Stimulated activated CD8-positive, alpha-beta memory T cell treated with anti-CD3 and anti-CD28 coated beads, Interleukin-2, amount 100 ng/mL, for 1 hour (primary cell): Measurements from ENCODE around the gene CACNB2.

Experiments used
- DNase-seq, 2 donors: peaks; one replicate each; pipeline ENCODE4 v3.0.0-alpha.2; 2020; ENCODE audit warnings: low read depth in 2 of 2

CACNB2 gene

GRCh38 chr10:18334116-18334867, 194.1 kb downstream of the CACNB2 start:
- no peak for DNase-seq

- DNase-seq, result no peak
Measured at GRCh38 chr10:18340496-18341051, 200.3 kb downstream of the CACNB2 start.

GRCh38 chr10:18341055-18341454, 200.8 kb downstream of the CACNB2 start:
- no peak for DNase-seq

- no peak for DNase-seq
Measured at GRCh38 chr10:18343573-18343972, 203.3 kb downstream of the CACNB2 start.

GRCh38 chr10:18345308-18345707, 205.1 kb downstream of the CACNB2 start:
- no peak for DNase-seq

- no peak for DNase-seq
Measured at GRCh38 chr10:18350340-18350739, 210.1 kb downstream of the CACNB2 start.

GRCh38 chr10:18351421-18351820, 211.2 kb downstream of the CACNB2 start:
- no peak for DNase-seq

- no peak for DNase-seq
Measured at GRCh38 chr10:18352175-18352574, 212.0 kb downstream of the CACNB2 start.

GRCh38 chr10:18359812-18360211, 219.6 kb downstream of the CACNB2 start:
- no peak for DNase-seq

- DNase-seq, result no peak
Measured at GRCh38 chr10:18362892-18363291, 222.7 kb downstream of the CACNB2 start.

- DNase-seq, result no peak
Measured at GRCh38 chr10:18364987-18365775, 225.0 kb downstream of the CACNB2 start.

GRCh38 chr10:18367840-18368239, 227.6 kb downstream of the CACNB2 start:
- no peak for DNase-seq

- DNase-seq, result no peak
Measured at GRCh38 chr10:18368273-18368672, 228.0 kb downstream of the CACNB2 start.

- no peak for DNase-seq
Measured at GRCh38 chr10:18368682-18369081, 228.5 kb downstream of the CACNB2 start.

- no peak for DNase-seq
Measured at GRCh38 chr10:18369859-18370473, 229.7 kb downstream of the CACNB2 start.

GRCh38 chr10:18376650-18377049, 236.4 kb downstream of the CACNB2 start:
- DNase-seq, result no peak

- no peak for DNase-seq
Measured at GRCh38 chr10:18377898-18378297, 237.7 kb downstream of the CACNB2 start.

GRCh38 chr10:18378766-18379165, 238.5 kb downstream of the CACNB2 start:
- DNase-seq, result no peak

- DNase-seq, result no peak
Measured at GRCh38 chr10:18381679-18382078, 241.5 kb downstream of the CACNB2 start.

GRCh38 chr10:18397906-18398305, 257.7 kb downstream of the CACNB2 start:
- DNase-seq, result no peak

- no peak for DNase-seq
Measured at GRCh38 chr10:18399158-18399557, 258.9 kb downstream of the CACNB2 start.

GRCh38 chr10:18400201-18400905, 260.1 kb downstream of the CACNB2 start:
- no peak for DNase-seq
